ENCODE results near the gene MNT.
A peak's percentile ranks its signal among the peaks of the same experiment; 100 is the strongest.

MNT gene

GRCh38 chr17:2416010-2416734, 15.3 kb upstream of the MNT start:
- peak; percentile 95 for DNase-seq

- DNase-seq: no peak
These were observed 14.2 kb upstream of the MNT start for GRCh38 chr17:2415081-2415480.

DNA sequence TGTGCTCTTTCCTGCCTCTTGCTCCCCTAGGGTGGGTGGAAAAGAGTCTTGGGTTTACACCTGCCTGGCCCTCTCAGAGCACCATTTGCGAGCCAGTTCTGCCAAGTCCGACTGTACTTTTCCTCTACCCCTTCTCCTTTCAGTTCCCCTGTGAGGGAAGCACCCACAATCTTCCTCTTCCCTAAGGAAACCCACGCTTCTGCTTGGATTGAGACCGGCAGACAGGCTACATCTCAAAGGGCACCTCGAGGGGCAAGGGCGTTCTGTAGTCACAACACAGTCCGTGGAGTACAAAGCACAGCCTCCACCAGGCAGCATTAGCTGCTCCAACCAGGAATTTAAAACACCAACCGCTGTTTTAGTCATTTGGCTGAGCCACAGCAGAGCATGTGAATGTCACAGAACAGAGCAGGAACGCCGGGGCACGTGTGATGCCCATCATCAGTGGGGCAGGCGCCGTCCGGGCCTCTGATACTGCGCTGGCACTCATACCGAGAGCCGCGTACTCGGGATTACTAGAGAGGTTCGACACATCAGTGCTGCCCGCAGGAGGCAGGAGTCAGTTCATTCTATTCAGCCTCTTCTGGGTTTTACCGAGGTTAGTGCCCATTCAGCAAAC, 13.7 kb upstream of the MNT start:
- DNase-seq: no peak

DNA sequence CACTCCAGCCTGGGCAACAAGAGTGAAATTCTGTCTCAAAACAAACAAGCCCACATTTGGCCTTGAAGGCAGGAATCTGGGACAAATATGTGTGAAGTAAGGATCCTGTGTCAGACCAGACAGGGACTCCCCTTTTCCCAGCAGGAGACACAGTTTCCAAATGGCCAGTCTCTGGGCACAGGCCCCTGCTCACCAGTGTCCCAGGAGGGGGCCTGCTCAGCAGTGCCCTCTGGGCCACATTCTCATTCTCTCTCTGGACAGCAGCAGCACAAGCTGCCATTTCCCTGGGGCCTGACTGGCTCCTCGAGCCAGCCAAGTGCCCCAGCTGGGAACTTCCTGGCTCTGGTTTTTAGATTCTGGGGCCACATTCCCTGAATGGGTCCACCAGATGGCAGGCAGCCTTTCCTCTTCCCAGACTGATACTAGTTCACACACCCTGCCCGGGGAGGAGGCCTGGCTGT, 11.7 kb upstream of the MNT start:
- peak; percentile 64 for DNase-seq

- no peak for DNase-seq
These were observed 10.1 kb upstream of the MNT start for GRCh38 chr17:2410951-2411350.

GRCh38 chr17:2406903-2407790, 6.3 kb upstream of the MNT start:
- peak; percentile 60 for DNase-seq

DNA sequence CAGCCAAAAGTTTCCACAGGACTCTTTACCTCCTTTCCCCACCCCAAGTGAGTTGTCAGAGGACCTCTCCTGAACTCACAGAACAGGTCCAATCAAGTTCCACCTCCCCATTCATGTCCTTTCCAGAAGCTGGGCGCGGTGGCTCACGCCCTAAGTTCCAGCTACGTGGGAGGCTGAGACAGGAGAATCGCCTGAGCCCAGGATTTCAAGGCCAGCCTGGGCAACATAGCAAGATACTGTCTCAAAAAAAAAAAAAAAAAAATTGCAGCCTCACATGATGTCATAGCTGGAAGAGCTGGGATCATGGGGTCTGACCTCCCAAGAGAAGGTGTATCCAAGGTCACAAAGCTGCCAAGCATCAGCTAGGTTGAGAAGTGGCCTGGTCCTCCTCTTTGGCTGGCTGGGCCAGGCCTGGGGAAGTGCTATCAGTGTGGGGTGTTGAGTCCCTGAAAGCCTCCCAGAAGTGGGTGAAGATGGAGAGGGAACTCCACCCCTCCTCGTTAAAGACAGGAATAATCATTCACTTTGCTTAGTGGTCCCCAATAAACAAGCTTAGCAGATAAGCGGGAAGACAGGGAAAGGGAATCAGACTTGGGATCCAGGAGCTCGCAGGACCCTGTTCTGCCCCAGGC, 5.5 kb upstream of the MNT start:
- DNase-seq: peak; percentile 41

DNA sequence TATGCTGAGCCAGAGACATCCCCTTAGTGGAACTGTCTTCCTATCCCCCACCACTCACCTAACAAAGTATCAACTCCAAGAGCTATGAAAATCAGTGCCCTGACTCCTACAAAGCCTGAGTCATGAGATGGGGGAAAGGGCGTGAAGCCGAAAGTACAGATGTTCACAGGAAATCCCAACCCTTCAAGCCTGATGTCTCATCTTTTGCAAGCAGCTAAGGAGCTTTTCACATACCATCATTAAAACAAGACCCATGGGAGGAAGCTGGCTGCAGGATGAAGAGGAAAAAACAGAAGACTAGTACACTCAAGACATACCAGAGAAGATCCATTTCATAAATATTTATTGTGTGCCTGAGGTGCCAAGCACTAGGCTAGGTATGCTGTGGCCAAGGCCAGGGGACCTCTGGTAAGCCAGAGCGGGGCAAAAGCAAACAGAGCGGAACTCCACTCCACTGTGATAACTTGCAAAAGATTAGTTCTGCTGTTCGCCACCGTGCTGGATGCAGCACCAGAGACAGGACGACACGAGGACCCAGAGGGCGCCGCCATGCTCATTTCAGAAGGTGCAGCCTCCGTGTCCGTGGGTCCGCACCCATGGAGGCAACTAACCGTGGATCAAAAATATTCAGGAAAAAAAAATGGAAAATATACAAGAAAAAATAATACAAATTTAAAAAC, 4.5 kb upstream of the MNT start:
- no peak for DNase-seq

GRCh38 chr17:2403044-2403443, 2.2 kb upstream of the MNT start:
- DNase-seq: peak; percentile 36

DNA sequence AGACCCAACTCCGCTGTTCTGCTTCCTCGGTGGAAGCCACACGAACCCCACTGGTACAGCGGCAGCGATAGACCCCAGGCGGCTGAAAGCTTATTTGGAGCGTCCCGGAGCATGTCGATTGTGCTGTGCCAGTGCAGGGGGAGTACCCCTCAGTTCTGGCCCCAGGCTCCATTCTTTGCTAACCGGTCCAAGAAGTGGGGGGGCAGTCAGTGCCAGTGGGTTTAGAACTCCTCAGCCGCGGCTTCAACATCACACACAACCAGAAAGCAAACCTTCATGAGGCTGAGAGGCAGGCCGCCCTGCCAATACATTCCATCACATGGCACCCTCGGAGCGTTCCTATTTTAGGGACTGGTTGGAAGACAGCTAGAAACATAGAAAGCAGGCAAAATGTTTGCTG, 1.7 kb upstream of the MNT start:
- no peak for DNase-seq

DNA sequence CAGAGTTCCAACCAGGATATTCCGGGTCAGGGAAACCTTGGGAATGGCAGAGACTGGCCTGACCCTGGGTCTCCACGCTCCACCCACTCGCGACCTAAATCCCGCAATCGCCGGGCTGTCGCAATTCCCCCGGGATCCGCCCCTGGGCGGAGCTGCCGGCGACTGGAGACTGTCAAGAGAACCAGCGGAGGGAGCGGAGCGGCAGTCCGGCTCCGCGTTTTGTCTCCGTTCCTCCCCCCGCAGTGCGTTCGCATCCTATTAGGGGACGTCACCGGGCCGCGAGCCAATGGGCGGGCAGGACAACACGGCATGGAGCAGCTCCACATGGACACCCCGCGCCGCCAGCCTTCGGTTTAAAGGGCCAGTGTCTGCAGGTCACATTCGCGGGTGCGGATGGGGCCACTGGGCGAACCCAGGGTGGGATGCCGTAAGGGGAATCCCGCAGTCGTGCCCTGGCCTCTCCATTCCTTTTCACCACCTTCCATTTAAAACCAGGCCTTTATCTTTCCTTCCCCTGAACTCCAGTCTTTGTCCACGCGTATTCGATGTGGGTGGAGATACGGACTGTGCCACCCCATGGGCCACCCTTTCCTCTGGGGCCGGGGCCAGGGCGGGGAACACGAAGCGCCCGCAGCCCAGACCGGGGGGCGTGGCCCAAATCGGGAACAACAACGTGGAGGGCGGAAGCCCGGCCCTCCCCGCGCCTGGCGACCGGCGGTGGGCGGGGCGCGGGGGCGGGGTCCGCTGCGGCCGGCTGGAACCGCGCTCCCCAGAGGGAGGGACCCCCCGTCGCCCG, 764 bp upstream of the MNT start:
- peak; percentile 100 for DNase-seq

DNA sequence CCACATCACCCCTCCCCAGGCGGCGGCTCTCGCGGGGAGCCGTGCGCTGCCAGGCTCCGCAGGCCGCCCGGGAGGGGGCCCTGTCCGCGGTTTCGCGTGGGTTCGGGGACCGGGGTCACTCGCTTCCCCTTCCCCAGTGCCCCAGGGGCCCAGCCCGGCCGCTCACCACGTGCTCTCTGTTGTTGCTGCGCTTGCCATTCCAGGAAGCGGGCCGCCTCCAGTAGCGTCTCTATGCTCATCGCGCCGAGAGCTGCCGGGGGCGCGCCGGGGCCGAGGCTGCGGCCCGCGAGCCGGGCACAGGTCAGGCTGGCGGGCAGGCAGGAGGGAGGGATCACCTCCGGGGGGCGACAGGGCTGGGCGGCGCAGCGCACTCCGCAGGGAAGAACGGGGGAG, 390 bp downstream of the MNT start:
- DNase-seq: peak; percentile 71

DNA sequence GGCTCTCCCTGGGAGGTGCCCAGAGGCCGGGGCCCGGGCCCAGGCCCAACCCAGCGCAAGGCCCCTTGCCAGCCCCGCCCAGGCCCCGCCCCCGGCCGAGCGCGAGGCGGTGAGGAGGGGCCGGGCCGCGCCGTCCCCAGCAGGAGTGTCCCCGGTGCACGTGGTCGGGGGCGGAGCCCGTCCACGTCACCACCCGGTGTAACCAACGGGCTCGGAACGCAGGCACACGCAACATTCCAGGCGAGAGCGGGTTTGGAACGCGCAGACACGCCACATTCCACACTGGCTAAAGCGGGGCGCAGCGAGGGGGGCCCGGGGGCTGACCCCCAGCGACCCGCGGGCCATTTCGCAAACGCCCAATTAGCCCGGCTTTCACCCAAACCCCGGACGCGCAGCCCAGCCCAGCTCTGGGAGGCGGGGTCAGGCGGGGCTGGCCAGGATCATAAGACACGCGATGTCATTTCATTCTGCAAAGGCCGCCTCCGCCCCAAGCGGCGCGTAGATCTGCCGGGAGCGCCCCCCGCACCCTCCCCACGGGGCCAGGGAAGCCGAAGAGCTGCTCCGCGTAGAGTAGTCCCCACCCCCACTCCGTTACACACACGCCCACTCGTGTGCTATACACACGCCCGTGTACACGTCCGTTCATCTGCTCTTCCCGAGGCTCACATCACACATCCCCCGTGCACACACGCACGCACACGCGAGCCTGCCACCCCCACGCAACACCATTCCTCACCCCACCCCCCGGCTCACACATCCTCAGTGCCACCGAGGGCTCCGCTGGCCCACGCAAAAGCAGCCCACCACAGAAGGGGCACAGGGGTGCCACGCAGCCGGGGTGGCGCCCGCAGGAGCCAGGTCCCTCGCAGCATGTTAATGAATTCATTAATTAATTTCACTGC, 1.0 kb downstream of the MNT start:
- DNase-seq: peak; percentile 97

GRCh38 chr17:2398655-2399571, 1.9 kb downstream of the MNT start:
- DNase-seq: no peak

GRCh38 chr17:2398182-2398581, 2.7 kb downstream of the MNT start:
- DNase-seq: no peak

- DNase-seq: no peak
These were observed 3.4 kb downstream of the MNT start for GRCh38 chr17:2397247-2398171.

DNA sequence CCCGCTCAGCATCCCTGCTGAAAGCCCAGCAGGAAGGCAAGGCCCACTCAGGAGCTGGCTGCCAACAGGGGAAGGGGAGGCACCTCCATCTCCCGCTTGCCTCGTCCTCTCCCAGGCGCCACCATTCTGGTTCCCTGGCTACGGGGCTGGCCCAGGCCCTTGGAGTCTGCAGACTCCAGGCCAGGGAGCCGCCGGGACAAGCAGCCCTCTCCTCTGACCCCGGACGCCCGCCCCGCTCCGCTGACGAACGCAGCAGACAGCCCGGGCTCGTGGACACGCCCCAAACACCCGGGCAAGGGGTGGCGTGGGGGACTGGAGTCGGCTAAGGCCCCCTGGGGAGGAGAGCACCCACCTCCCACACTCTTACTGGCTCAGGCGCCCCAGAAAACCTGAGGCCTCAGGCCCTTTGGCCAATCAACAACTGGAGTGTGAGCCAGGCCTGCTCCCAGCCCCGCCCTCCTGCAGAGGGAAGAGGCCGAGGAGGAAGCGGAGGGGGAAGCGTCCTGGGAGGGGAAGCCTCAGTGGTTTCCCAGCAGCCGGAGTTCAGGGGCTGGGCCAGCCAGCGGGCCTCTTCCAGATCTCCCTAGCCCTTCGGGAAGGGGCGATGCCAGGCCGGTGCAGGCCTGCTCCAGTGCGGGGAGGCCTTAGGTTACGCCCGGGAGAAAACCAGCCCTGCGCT, 4.2 kb downstream of the MNT start:
- peak; percentile 89 for DNase-seq

- DNase-seq: no peak
These were observed 4.7 kb downstream of the MNT start for GRCh38 chr17:2396192-2396567.
